IPS-15b (cell line): ENCODE data around the gene SAMHD1.
"Not testable (repeated sequence)": the region's sequence is repeated elsewhere in the genome, so short reads cannot be mapped to it uniquely, and the experiment has no call there.

Experiments used
- H3K27me3 ChIP-seq: one replicate; pipeline ENCODE4 v1.6.1; 2013; ENCODE audit warnings: low read length; ENCODE audit not compliant: control insufficient read depth, insufficient read depth
- H3K36me3 ChIP-seq: one replicate; pipeline ENCODE4 v1.6.1; 2013; ENCODE audit warnings: low read length; ENCODE audit not compliant: control insufficient read depth, insufficient read depth
- H3K4me1 ChIP-seq: one replicate; pipeline ENCODE4 v1.6.1; 2013; ENCODE audit warnings: mild to moderate bottlenecking, low read length; ENCODE audit not compliant: control insufficient read depth, insufficient read depth
- H3K4me3 ChIP-seq: one replicate; pipeline ENCODE4 v1.5.1; 2013; ENCODE audit warnings: low read depth, low read length
- H3K9ac ChIP-seq: one replicate; pipeline ENCODE4 v1.6.1; 2013; ENCODE audit warnings: low read depth, mild to moderate bottlenecking, low read length
- H3K9me3 ChIP-seq: one replicate; pipeline ENCODE4 v1.6.1; 2013; ENCODE audit warnings: mild to moderate bottlenecking, low read length; ENCODE audit not compliant: control insufficient read depth, insufficient read depth

The SAMHD1 gene

DNA sequence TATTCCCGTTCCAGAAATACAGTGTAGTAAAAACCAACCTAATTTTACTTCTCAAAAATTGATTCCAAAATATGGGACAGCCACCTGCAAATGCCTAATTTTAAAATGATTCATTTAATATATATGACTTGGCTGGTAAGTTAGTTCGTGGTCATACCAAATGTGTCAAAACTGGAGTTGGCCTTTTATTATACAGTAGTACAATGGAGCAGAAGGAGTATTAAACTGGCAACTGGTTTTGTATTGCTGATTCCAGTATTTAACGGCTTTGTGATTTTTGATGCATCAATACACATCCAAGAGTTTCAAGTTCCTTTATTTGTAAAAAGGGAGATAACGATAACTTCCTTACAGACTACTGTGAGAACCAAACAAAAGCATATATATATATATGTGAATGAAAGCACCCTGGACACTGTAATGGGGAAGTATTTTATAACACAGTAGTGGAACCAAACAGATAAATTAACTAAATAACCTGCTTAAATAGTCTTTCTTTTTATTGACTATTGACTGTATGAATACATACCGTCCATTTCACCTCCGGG lies 24.8 kb downstream of the SAMHD1 start:
- Histone ChIP-seq H3K9me3 (no peaks in the 10 kb centered on the region), H3K4me1 (no peaks in the 10 kb centered on the region), H3K36me3 (peaks cover 12% of the 10 kb centered on the region), H3K9ac (no peak overlapping the region), H3K27me3 (no peaks in the 10 kb centered on the region), H3K4me3 (no peak overlapping the region)

DNA sequence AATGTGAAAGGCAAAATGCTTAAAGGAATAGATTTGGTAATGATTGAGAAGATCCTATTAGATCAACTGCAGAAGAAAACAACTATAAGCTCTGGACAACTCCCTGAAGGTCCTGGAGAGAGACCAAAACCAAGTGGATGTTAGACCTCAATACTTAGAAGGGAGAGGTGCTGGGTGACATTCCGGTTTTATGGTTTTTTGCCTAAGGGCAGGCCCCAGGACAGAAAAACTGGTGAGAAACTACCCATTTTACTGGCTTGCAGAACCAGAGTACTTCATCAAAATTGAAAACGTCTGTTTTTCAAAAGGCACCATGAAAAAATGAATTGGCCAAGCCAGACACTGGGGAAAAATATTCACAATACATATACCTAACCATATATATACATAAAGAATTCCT lies 26.3 kb downstream of the SAMHD1 start:
- Histone ChIP-seq H3K4me1 (no peaks in the 10 kb centered on the region), H3K4me3 (no peak overlapping the region), H3K36me3 (peaks cover 6% of the 10 kb centered on the region), H3K9me3 (no peaks in the 10 kb centered on the region), H3K27me3 (no peaks in the 10 kb centered on the region), H3K9ac (no peak overlapping the region)

DNA sequence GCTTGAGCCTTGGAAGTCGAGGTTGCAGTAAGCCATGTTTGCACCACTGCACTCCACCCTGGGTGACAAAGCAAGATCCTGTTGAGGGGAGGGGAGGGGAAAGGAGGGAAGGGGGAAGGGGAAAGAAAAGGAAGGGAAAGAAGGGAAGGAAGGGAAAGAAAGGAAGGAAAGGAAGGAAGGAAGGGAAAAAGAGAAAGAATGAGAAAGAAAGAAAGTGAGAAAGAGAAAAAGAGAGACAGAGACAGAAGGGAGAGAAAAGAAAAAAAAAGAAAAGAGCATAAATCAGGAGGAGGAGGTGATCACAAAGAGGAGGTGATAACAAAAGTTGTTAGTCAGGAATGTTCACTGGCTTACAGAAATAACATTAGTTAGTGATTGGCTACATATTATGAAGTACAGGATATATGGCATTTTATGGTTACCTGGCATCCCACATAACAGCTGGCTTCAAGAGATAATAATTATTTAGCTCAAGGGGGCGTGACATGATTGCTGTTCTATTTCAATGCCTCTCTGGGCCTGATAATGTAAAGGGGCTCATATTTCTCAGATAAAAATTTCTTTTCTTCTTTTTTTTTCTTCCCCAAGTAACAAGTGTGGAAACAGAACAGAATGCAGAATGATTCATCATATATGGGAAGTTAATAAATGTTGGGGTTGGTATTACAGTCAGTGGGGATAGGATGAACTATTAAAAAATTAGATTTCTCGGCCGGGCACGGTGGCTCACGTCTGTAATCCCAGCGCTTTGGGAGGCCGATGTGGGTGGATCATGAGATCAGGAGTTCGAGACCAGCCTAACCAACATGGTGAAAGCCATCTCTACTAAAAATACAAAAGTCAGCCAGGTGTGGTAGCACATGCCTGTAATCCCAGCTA lies 27.1 kb downstream of the SAMHD1 start:
- no peak overlapping the region for H3K9ac ChIP-seq
- H3K9me3 ChIP-seq: no peaks in the 10 kb centered on the region
- no peaks in the 10 kb centered on the region for H3K27me3 ChIP-seq
- H3K4me3 ChIP-seq: no peak overlapping the region
- H3K4me1 ChIP-seq: no peaks in the 10 kb centered on the region
- peaks cover 6% of the 10 kb centered on the region for H3K36me3 ChIP-seq

DNA sequence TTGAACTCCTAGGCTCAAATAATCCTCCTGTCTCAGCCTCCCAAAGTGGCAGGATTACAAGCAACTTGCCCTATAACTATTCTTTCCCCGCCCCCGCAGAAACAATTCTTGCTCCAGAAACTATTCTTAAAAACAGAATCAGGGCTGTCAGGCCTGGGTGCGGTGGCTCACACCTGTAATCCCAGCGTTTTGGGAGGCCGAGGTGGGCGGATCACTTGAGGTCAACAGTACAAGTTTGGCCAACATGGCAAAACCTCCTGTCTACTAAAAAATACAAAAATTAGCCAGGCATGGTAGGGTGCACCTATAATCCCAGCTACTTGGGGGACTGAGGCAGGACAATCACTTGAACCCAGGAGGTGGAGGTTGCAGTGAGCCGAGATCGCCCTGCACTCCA lies 31.2 kb downstream of the SAMHD1 start:
- H3K36me3 ChIP-seq: peaks cover 5% of the 10 kb centered on the region
- no peaks in the 10 kb centered on the region for H3K9me3 ChIP-seq
- no peak overlapping the region for H3K4me3 ChIP-seq
- no peaks in the 10 kb centered on the region for H3K27me3 ChIP-seq
- no peaks in the 10 kb centered on the region for H3K4me1 ChIP-seq
- no peak overlapping the region for H3K9ac ChIP-seq

DNA sequence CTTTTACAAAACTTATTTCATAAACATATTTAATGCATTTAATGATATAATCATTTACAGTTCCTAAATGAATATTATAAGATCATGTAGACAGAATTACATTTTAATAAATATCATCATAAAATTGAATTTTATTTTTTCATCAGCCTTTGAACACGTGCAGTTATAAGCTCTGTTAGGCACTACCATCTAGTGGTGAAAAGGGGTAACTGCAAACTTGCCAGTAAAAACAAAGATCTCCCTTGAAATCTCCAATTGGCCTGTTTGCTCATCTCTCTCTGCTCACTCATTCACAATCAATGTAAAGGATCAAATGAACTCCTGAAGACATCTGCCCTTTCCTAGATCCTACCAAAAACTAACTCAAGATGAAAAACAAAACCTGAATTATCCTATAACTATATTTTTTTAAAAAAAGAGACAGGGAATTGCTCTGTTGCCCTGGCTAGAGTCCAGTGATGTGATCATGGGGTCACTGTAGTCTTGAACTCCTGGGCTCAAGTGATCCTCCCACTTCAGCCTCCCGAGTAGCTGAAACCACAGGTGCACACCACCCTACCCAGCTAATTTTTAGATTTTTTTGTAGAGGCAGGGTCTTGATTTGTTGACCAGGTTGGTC lies 31.7 kb downstream of the SAMHD1 start:
- H3K27me3 ChIP-seq: no peaks in the 10 kb centered on the region
- no peaks in the 10 kb centered on the region for H3K9me3 ChIP-seq
- H3K36me3 ChIP-seq: peaks cover 5% of the 10 kb centered on the region
- H3K4me1 ChIP-seq: no peaks in the 10 kb centered on the region
- no peak overlapping the region for H3K4me3 ChIP-seq
- H3K9ac ChIP-seq: no peak overlapping the region

DNA sequence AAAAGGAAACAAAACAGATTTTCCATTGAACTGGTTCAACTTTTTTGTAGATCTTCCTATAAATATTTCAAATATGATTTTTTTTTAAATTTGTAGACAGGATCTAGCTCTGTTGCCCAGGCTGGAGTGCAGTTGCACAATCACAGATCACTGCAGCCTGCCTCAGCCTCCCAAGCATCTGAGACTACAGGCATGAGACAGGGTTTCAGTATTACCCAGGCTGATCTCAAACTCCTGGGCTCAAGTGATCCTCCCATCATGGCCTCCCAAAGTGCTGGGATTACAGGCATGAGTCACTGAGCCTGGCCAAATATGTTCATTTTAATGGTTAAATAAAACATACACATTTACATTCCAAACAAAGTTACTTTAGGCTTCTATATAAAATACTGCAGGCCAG lies 33.6 kb downstream of the SAMHD1 start:
- Histone ChIP-seq H3K9me3 (no peaks in the 10 kb centered on the region), H3K27me3 (no peaks in the 10 kb centered on the region), H3K4me3 (no peak overlapping the region), H3K4me1 (no peaks in the 10 kb centered on the region), H3K36me3 (peaks cover 11% of the 10 kb centered on the region), H3K9ac (no peak overlapping the region)

DNA sequence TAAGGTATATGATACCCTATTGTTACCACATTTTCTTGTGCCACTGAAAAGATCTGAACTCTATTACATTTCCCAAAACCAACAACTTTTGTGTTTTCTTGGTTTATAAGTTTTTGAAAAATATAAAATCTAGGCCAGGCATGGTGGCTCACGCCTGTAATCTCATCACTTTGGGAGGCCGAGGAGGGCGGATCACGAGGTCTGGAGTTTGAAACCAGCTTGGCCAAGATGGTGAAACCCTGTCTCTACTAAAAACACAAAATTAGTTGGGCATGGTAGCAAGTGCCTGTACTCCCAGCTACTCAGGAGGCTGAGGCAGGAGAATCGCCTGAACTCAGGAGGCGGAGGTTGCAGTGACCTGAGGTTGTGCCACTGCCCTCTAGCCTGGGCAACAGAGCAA lies 34.3 kb downstream of the SAMHD1 start:
- Histone ChIP-seq H3K9me3 (no peaks in the 10 kb centered on the region), H3K4me1 (peaks cover 2% of the 10 kb centered on the region), H3K4me3 (no peak overlapping the region), H3K27me3 (no peaks in the 10 kb centered on the region), H3K36me3 (peaks cover 11% of the 10 kb centered on the region), H3K9ac (no peak overlapping the region)

DNA sequence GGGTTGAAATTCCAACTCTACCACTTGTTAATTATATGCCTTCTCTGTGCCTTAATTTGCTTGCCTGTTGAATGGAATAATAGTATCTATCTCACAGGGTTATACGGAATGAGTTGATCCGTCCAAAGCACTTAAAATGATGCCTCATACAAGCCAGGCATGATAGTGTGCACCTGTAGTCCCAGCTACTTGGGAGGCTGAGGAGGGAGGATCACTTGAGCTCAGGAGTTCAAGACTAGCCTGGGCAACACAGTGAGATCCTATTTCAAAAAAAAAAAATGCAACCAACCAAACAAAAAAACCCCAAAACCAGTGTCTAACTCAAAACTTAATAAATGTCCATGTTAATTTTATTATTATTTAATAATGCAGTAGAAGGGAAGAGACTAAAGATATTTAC lies 35.3 kb downstream of the SAMHD1 start:
- H3K4me1 ChIP-seq: peaks cover 8% of the 10 kb centered on the region
- H3K27me3 ChIP-seq: no peaks in the 10 kb centered on the region
- no peaks in the 10 kb centered on the region for H3K9me3 ChIP-seq
- H3K9ac ChIP-seq: no peak overlapping the region
- peaks cover 8% of the 10 kb centered on the region for H3K36me3 ChIP-seq
- H3K4me3 ChIP-seq: no peak overlapping the region

DNA sequence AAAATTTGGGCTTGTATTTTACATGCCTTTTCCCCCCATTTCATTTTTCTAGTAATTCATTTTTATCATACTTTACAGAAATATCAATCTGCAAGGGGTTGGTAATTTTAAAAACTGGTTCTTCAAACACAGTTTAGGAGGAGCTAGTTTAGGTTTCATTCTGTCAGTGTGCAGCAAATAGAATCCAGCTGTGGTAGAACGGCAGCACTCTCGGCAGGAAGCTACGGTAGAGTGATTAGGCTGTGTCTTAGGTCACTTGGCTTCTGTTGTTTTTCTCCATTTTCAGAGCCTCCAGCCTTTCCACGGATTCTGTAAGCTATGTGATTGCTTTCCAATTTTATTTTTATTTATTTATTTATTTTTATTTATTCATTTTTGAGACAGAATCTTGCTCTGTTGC lies 42.9 kb downstream of the SAMHD1 start:
- peaks cover 8% of the 10 kb centered on the region for H3K4me1 ChIP-seq
- peaks cover 16% of the 10 kb centered on the region for H3K36me3 ChIP-seq
- no peak overlapping the region for H3K9ac ChIP-seq
- no peaks in the 10 kb centered on the region for H3K27me3 ChIP-seq
- H3K4me3 ChIP-seq: no peak overlapping the region
- no peaks in the 10 kb centered on the region for H3K9me3 ChIP-seq

DNA sequence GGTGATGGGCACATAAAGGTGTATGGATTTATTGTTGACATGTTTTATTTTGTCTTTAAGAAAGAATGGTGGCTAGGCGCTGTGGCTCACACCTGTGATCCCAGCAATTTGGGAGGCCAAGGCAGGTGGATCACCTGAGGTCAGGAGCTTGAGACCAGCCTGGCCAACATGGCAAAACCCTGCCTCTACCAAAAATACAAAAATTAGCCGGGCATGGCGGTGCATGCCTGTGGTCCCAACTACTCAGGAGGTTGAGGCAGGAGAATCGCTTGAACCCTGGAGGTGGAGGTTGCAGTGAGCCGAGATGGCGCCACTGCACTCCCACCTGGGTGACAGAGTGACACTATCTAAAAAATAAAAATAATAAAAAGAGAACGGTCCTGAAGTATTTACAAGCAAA lies 45.4 kb downstream of the SAMHD1 start:
- not testable (repeated sequence) for H3K9me3 ChIP-seq, H3K4me3 ChIP-seq, H3K27me3 ChIP-seq, H3K9ac ChIP-seq, H3K4me1 ChIP-seq
- H3K36me3 ChIP-seq: peaks cover 19% of the 10 kb centered on the region

DNA sequence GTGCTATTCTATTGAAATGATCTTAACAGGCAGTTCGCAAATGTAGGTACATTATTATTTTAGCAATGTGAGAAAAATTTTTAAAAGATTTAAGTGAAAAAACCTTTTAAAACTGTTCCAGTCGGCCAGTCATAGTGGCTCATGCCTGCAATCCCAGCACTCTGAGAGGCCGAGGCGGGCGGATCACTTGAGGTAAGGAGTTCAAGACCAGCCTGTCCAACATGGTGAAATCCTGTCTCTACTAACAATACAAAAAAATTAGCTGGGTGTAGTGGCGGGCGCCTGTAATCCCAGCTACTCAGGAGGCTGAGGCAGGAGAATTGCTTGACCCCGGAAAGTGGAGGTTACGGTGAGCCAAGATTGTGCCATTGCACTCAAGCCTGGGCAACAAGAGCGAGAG lies 45.9 kb downstream of the SAMHD1 start:
- H3K4me3 ChIP-seq, H3K27me3 ChIP-seq, H3K4me1 ChIP-seq, H3K9me3 ChIP-seq, H3K9ac ChIP-seq: not testable (repeated sequence)
- peaks cover 19% of the 10 kb centered on the region for H3K36me3 ChIP-seq

DNA sequence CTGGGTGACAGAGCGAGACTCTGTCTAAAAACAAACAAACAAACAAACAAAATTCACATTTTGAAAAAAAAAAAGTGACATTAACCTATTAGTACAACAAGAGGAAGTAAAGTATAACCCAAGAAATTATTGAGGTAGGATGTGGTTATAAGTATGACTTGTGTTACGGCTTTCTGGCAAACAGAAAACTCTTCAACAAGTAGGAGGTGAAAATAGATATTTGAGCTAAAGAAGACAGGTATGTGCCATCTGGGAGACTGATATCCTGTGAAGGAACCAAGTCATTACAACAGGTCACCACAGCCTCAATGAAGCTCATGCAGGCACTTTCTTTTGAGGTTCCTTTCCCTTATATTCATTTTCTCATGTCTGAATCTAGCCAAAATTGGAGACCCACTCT lies 46.8 kb downstream of the SAMHD1 start:
- Histone ChIP-seq H3K4me3 (no peak overlapping the region), H3K4me1 (no peaks in the 10 kb centered on the region), H3K9me3 (no peaks in the 10 kb centered on the region), H3K27me3 (no peaks in the 10 kb centered on the region), H3K9ac (no peak overlapping the region), H3K36me3 (peaks cover 18% of the 10 kb centered on the region)
